HG03565 (cell line): ENCODE measurements around the gene S100A16.
"Not testable (repeated sequence)": the region's sequence is repeated elsewhere in the genome, so short reads cannot be mapped to it uniquely, and the experiment has no call there.

ENCODE experiments used
- ATAC-seq: cut with Tn5 transposase; IDR thresholded peaks from one replicate; pipeline ENCODE4 v1.9.1; 2021; ENCODE audit warnings: mild to moderate bottlenecking, moderate library complexity; ENCODE audit not compliant: unreplicated experiment

Gene S100A16, protein sequence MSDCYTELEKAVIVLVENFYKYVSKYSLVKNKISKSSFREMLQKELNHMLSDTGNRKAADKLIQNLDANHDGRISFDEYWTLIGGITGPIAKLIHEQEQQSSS

DNA sequence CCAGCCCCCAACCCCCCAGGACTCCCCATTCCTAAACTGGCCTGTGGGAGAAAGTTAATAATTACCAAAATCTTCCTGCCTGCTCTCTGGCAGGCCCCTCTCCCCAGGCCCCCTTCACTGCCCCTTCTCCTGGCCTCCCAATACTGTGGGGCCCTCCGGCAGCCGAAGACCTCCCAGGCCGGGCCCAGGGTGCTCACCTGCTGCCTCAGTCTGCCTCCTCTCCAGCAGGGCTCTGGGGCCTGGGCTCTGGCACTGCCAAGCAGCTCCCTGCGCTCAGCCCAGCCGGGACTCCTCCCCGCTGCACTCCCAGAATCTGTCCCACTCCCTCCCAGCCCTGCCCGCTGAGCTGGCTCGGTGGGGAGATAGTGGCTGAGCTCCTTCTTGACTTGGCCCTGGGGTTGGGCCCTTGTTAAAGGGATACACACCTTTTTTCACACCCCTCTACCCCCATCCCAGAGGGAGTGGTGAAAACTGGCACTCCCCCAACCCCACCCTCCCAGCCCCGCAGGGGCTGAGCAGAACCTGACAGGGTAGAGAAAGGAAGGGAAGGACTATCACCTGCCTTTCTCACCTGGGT is at the start of gene S100A16:
Gene S100A16, minus strand, starts transcription at position 383 of the 577 bp plus-strand sequence. CDS start 4,986 bp downstream, outside the sequence.
- ATAC-seq, result no peak

DNA sequence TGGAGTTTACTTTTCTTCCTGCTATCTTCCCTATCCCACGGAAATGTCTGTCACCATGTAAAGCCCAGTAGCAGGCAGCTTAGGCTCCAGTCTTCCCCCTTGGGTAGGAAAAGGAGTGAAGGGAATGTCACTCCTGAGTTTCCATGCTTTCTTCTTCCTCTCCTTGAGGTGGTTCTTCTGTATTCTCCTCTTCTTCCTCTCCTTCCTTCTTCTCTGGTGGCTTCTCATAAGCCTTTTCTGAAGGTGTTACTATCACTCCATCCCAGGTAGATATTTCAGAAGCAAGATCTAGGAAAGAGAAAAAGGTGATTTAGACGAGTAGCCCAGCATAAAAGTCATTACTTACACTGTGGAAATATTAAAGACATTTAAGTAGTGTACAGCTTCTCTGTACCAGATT is 49.3 kb upstream of the S100A16 start:
- no peak for ATAC-seq

DNA sequence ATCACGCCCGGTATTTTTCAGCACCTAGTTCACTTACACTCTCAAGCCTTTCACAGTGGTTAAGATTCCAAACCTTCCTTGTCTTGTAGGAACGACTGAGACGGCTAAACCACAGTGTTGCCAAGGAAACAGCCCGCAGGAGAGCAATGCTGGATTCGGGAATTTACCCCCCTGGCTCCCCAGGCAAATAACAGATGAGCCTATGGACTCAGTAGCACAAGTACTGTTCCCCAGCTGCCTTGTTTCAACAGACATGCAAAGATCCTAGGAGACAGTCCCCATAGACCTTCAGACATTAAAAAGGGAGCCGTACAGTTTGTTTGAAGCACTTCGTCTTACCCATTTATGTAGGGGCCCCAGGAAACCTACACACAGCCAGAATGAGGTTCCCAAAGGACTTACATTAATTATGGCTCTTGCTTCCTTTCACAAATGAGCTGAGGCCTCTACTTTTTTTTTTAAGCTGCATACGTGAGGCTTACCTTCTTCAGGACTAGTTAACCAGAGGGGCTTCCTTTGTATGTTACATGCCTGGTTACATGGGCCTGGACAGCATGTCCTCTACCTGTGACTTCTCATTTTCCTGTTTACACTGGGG is 48.3 kb upstream of the S100A16 start:
- no peak for ATAC-seq

DNA sequence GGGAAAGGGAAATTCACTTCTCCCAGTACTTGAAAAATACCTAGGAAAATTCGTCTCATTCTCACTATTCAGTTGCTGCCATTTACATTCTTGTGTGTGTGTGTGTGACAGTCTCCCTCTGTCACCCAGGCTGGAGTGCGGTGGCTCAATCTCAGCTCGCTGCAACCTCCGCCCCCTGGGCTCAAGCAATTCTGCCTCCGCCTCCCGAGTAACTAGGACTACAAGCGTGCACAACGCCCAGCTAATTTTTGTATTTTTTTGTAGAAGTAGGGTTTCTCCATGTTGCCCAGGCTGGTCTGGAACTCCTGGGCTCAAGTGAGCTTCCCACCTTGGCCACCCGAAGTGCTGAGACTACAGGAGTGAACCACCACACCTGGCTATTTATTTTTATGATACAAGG is 46.7 kb upstream of the S100A16 start:
- ATAC-seq, result no peak

DNA sequence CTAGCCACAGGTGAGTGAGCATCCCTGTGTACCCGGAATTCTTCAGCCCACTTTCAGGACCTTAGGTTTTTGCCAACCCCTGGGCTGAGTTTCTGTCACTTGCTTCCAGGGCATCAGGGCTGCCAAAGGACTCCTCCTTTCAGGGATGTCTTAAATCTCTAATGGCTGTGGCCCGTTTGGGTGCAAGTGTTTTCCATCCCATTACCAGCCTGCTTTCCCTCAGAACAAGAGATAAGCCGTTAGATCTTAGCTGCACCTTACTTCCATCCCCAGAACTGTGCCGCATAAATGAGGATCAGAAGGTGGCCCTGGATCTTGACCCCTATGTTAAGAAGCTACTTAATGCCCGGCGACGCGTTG is 46.2 kb upstream of the S100A16 start:
- no peak for ATAC-seq

DNA sequence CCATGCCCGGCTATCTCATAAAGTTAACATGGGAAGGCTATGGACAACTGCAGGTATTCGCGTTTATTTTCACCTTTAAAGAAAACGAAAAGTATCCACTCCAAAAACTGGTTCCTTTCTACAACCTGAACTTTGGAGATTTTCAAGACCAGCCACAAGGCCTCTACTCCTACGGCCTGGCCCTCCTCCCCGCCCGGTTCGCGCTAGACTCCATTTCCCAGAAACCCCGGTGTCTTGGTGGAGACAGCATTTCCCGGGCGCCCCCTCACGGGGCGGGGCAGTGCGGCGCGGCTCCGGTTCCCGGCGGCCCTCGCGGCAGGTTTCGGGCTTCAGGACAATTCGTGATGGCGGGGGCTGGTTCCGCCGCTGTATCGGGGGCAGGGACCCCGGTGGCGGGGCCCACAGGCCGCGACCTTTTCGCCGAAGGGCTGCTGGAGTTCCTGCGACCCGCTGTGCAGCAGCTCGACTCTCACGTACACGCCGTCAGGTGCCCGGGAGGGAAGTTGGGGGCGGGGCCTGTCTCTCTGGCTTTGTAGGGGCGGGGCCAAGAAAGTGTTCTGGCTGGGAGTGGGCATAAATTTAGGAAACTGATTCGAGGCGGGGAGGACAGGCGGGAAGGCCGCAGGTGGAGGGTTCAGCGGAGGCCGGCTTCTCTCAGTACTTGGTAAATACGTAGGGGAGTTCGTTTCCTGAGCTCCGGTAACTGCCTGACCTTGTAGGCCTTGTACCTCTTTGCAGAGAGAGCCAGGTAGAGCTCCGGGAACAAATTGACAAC is 45.6 kb upstream of the S100A16 start, which contains the start of gene SNAPIN:
Gene SNAPIN, plus strand, starts transcription at position 304 of the 775 bp plus-strand sequence. Its CDS starts 41 bp downstream, at position 345.
- ATAC-seq, result peak; percentile 83

DNA sequence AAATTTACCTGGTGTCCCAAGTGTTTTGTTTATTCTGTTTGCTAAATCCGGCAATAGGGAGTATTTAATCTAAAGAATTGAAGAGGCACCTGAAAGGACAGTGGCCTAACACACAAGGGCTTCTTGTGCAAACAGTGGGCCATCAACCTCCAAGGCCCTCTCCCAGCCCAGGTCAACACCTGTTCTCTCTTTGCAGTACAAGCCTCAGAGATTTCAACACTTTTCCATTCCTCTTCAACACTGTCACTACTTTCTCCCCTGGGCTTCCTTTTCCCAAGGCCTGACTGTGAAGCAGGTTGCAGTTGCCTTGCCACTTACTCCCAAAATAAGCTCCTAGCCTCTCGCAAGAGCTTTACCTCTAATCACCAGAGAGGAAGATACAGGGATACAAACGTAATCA is 42.4 kb upstream of the S100A16 start:
- ATAC-seq, result no peak

DNA sequence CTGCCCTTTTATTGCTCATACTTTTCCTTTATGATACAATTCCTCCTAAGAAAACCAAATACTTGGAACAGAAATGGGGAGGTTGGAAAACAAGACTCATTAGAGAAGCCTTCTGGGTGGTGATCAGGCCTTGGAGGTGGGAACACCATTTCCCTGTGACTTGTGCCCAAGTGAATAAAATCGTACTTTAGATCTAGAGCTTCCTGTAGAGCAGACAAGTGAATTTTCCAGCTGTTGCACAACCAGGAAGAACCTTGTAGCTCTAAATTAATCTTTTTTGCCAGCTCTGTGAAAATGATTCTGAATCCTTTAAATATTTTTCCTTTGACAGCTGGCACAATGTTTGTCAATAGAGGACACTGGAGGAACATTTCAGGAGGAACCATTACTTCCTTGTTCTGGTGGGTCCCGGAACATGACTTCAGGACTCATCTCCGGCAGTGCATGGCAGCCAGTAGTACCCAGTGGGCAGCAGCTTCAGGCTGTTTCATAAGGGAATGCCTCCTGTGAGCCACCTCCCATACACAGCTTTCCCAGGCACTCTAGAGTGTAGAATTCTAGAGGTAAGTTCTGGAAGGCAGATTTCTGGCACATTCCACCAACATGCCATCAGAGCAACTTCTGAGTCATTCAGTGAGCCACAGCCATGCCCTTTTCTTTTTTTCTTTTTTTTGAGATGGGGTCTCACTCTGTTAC is 40.0 kb upstream of the S100A16 start:
- ATAC-seq, result no peak

DNA sequence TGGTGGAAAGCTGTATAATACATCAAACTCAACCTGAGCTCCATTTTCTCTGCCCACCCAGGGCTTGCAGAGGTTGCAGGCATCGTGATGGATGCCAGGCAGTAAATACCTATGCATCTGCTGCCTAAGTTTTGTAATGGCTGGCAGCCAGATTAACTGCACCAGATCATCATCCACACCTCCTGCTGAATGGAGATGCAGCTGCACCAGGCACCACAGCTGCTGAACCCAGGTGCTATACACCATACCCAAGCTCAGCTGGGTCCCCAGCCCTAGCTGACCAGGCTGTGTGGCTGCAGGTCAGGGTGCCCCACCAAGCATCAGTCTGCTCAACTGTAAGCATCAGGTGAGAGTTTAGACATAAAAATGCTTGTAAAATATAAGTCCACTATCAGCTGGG is 38.8 kb upstream of the S100A16 start:
- no peak for ATAC-seq

DNA sequence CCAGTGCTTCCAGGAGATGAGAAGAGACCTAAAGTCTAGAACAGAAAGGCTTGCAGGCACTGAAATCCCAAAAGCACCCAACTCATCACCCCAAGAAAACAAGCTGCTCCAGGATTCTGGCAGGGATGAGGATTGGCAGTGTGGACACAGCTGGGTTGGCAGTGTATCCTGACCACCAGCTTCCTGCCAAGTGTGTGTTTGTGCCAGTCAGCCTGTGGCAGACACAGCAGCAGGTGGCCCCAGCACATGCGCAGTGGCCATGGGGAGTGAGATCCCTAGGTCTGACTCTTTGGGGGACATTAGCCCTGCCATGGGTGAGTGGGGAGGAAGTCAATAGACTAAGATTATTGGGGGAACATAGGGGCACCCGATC is 36.9 kb upstream of the S100A16 start:
- no peak for ATAC-seq

DNA sequence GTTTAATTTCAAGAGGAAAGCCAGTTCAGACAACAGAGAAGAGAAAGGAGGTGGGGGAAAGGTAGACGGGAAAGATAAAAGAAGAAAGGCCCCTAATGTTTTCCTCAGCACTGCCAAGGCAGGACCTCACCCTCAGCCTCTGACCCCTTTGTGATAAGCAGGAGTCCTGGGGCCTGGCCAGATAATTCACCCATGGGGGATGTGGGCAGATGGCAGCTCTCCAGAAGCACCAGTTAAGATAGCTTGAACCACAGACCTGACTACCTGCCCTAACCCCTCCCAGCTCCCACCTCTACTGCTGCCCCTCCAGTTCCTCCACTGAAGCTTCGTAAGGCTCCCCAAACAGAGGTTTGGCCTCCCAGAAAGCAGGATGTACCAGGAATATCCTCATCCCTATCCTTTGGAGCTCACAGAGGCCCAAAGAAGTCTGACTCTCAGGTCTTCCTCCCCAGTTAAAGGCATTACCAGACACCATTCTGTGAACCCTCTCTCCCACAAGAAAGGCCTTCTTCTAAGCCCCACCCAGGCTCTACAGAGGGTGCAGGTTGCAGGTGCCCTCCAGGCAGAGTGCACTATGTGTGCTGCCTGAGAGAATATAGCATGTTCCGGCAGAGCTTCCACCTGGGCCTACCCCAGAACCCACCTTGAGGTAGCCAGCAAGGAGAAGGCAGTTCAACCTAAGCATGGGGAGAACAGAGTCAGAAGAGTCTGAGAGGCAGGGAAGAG is 36.4 kb upstream of the S100A16 start:
- ATAC-seq, result no peak

DNA sequence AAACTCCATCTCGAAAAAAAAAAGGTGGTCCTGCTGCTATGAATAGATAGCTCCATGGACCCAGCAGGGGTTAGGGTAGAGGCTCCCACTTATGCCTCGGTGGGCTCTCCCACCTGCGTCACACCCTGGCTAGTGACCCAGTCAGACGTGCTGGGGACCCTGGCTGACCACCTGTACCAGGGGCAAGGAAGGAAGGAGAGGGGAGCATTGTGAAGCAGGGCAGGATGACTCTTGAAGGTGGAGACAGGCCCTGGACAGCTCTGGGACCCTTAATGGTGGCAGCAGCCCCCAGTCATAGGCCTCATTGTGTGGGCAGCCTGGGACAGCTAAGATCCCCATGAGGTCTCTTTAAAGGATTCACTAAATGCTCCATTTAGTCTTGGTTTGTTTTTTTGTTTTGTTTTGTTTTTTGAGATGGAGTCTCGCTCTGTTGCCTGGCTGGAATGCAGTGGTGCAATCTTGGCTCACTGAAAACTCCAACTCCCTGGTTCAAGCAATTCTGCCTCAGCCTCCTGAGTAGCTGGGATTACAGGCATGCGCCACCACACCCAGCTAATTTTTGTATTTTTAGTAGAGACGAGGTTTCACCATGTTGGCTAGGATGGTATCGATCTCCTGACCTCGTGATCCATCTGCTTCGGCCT is 35.2 kb upstream of the S100A16 start:
- ATAC-seq, result no peak

DNA sequence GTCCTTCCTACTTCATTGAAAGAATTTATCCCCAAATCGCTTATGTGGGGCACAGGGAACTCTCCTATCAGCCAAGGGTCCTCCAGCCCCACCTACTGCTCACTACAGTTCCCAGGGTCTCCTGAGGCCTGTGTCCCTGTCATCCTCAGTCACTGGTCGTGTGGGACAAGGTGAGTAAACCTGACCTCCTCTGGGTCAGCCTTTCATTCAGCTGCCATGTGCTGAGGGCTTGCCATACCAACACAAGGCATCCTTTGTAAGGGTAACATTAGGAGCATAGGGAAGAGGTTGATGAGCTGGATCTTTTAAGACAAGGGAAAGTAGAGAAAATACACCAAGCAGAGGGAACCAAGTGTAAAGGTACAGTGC is 34.4 kb upstream of the S100A16 start:
- ATAC-seq, result no peak

DNA sequence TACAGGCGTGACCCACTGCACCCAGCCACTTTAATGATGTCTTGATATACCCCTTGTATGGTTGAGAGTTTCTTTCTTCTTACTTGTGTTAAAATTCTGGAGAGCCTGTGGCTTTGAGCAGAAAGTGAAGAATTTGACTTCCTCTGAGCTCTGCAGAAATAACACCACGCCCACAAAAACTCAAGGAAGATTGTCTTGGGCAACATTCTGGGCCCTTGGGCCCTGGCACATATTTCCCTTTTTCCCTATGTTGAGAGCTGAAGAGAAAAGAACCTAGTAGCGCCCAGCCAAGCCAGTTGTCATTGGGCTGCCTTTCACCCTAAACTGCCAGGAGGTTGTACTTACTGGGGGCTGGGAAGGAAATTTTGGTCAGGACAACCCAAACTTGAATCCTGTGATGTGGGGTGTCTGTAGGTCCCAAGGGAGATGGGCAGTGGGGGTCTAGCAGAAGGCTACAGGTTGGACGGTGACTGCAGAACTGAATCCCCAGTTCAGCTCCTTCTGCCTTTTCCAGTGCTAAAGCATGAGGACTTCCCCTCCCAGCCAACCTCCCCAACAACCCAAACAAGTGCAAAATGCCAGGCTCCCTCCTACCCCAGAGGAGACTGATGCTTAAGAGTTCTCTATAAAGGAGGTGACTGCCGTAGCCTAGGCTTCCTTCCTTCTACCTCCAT is 33.9 kb upstream of the S100A16 start:
- ATAC-seq, result no peak

DNA sequence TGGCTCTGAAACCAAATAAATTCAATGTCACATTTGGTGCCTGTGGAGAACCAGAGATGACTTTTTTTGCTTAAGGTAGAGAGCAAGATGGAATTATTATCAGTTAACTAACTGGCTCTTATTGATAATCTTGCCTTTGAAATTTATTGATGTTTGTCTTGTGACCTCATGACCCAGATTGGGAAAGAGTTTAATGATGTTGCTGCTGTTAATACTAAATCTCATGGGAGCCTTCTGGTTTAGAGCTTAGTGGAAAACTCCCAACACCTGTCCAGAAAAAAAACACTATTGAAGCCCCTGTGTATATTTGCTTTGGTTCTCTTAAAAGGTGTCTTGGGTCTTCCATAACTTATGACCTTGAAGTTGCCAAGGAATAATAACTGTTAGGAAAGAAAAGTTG is 30.9 kb upstream of the S100A16 start:
- ATAC-seq, result no peak

DNA sequence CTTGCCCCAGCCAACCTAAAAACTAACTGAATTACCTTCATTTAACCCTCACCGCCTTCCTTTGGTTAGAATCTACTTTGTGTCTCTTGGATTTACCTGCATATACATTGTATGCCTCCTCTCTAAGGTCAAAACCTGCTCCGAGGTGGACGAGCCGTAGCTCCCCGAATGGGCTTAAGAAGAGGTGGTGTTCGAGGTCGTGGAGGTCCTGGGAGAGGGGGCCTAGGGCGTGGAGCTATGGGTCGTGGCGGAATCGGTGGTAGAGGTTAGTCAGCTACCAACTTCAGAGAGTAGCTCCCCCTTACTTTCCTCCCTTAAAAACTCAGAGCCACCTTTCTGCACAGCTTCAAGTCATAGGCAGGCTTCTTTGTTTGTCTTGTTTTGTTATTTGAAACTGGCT is 30.2 kb upstream of the S100A16 start:
- no peak for ATAC-seq

DNA sequence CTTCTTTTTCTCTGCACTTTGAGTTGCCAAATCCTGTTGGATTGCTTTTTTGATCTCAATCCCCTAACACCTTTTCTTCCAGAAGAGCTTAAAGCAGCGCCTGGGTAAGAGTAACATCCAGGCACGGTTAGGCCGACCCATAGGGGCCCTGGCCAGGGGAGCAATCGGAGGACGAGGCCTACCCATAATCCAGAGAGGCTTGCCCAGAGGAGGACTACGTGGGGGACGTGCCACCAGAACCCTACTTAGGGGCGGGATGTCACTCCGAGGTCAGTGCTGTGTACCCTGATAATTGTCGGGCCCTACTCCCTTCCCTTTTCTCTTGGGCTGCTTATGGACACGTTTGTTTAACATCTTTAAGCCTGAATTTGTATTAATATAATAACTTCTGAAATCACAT is 29.2 kb upstream of the S100A16 start:
- no peak for ATAC-seq

DNA sequence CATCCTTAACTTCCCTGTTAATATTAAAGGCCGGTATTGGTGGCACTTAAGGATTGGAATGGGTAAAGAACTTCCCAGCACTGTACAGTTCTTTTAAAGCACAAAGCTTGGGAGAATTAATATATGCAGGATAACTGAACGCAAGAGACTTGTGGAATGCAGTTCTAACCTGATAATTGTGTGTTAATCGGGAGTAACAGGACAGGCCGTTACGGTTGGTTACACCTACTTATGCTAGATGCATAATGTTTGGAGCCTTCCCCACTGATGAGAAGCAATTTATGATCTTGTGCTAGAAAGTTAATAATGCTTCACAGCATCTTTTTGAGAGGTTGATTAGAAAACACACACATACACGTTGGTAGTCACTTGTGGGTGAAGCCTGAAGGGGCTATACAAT is 27.9 kb upstream of the S100A16 start:
- ATAC-seq, result no peak

DNA sequence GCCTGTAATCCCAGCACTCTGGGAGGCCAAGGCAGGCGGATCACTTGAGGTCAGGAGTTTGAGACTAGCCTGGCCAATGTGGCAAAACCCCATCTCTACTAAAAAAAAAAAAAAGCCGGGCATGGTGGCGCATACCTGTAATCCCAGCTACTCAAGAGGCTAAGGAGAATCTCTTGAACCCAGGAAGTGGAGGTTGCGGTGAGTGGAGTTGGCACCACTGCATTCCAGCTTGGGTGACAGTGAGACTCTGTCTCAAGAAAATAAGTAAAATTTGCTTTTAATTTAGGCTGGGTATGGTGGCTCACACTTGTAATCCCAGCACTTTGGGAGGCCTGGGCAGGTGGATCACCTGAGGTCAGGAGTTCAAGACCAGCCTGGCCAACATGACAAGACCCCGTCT is 27.3 kb upstream of the S100A16 start:
- not testable (repeated sequence) for ATAC-seq

DNA sequence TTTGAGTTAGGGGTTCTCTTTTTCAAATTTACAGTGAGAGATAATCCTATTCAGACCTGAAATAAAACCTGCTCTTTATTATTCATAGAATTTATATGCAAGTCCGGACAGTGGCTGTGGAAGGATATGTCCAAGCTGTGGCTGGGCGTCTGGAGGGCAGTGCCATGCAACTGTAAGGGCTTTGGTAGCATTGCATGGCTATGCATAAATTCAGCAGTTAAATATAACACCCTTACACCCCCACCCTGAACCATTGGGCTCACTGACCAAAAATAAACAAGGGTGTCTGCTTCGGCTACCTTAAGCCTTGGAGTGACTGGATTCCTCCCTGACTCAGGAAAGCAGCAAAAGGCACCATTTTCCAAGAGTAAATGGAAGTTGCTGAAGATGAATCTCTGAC is 26.3 kb upstream of the S100A16 start:
- ATAC-seq, result no peak
